Measurements from ENCODE around the gene UBE2D4. TPM values are rescaled to one million over a fixed set of nuclear protein-coding genes. Genes with fewer than 3 reads are reported as not detected.

Gene UBE2D4
- total and polyA plus RNA-seq, 2 donors, result 12.7 to 23.5 TPM

- 90% methylated on average over 5 of the region's 5 CpGs for WGBS
- DNase-seq (ENCODE audit: extremely low spot score), result no peak
- no peaks in the 10 kb centered on the region for H3K36me3 ChIP-seq (ENCODE audit: insufficient read depth)
- no peaks in the 10 kb centered on the region for H3K4me1 ChIP-seq (ENCODE audit: insufficient read depth)
- no peak overlapping the region for H3K4me3 ChIP-seq (ENCODE audit: low read depth, low read length)
- no peak overlapping the region for H3K27ac ChIP-seq (ENCODE audit: low read depth)
These were observed 3.6 kb downstream of the UBE2D4 start for GRCh38 chr7:43929529-43930457.

GRCh38 chr7:43931346-43931745 lies 5.1 kb downstream of the UBE2D4 start:
- Histone ChIP-seq H3K4me1 (ENCODE audit: insufficient read depth) (no peaks in the 10 kb centered on the region), H3K4me3 (ENCODE audit: low read depth, low read length) (no peak overlapping the region), H3K36me3 (ENCODE audit: insufficient read depth) (no peaks in the 10 kb centered on the region), H3K27ac (ENCODE audit: low read depth) (no peak overlapping the region)
- 79% methylated on average over 7 of the region's 7 CpGs for WGBS
- DNase-seq (ENCODE audit: extremely low spot score), result no peak

GRCh38 chr7:43933902-43934560 lies 7.8 kb downstream of the UBE2D4 start:
- 94% methylated on average over 3 of the region's 3 CpGs for WGBS
- Histone ChIP-seq H3K4me1 (ENCODE audit: insufficient read depth) (no peaks in the 10 kb centered on the region), H3K4me3 (ENCODE audit: low read depth, low read length) (no peak overlapping the region), H3K27ac (ENCODE audit: low read depth) (no peak overlapping the region), H3K36me3 (ENCODE audit: insufficient read depth) (no peaks in the 10 kb centered on the region)
- DNase-seq (ENCODE audit: extremely low spot score), result no peak

- Histone ChIP-seq H3K27ac (ENCODE audit: low read depth) (no peak overlapping the region), H3K4me1 (ENCODE audit: insufficient read depth) (no peaks in the 10 kb centered on the region), H3K4me3 (ENCODE audit: low read depth, low read length) (no peak overlapping the region), H3K36me3 (ENCODE audit: insufficient read depth) (no peaks in the 10 kb centered on the region)
- peak; percentile 36 for DNase-seq (ENCODE audit: extremely low spot score)
- 48% methylated on average over 3 of the region's 3 CpGs for WGBS
These were observed 11.2 kb downstream of the UBE2D4 start for GRCh38 chr7:43937444-43937843.

- Histone ChIP-seq H3K36me3 (ENCODE audit: insufficient read depth) (no peaks in the 10 kb centered on the region), H3K27ac (ENCODE audit: low read depth) (no peak overlapping the region), H3K4me3 (ENCODE audit: low read depth, low read length) (no peak overlapping the region), H3K4me1 (ENCODE audit: insufficient read depth) (no peaks in the 10 kb centered on the region)
- 90% methylated on average over 4 of the region's 4 CpGs for WGBS
- DNase-seq (ENCODE audit: extremely low spot score), result no peak
These were observed 12.8 kb downstream of the UBE2D4 start for GRCh38 chr7:43938892-43939482.

- Histone ChIP-seq H3K4me3 (ENCODE audit: low read depth, low read length) (no peak overlapping the region), H3K27ac (ENCODE audit: low read depth) (no peak overlapping the region)
- 72% methylated on average over 3 of the region's 3 CpGs for WGBS
These were observed 16.0 kb downstream of the UBE2D4 start for GRCh38 chr7:43942250-43942649.

GRCh38 chr7:43942997-43943396 lies 16.8 kb downstream of the UBE2D4 start:
- 71% methylated on average over 3 of the region's 3 CpGs for WGBS
- DNase-seq (ENCODE audit: extremely low spot score), result no peak
- no peak overlapping the region for H3K27ac ChIP-seq (ENCODE audit: low read depth)
- no peak overlapping the region for H3K4me3 ChIP-seq (ENCODE audit: low read depth, low read length)
- no peaks in the 10 kb centered on the region for H3K4me1 ChIP-seq (ENCODE audit: insufficient read depth)
- H3K36me3 ChIP-seq (ENCODE audit: insufficient read depth), result no peaks in the 10 kb centered on the region

More at GRCh38 chr7:43942250-43942649, 16.0 kb downstream of the UBE2D4 start:
- no peaks in the 10 kb centered on the region for H3K4me1 ChIP-seq (ENCODE audit: insufficient read depth)
- DNase-seq (ENCODE audit: extremely low spot score), result no peak
- H3K36me3 ChIP-seq (ENCODE audit: insufficient read depth), result no peaks in the 10 kb centered on the region

- H3K4me1 ChIP-seq (ENCODE audit: insufficient read depth), result no peaks in the 10 kb centered on the region
- H3K36me3 ChIP-seq (ENCODE audit: insufficient read depth), result no peaks in the 10 kb centered on the region
- no peak overlapping the region for H3K27ac ChIP-seq (ENCODE audit: low read depth)
- 83% methylated on average over 13 of the region's 13 CpGs for WGBS
- DNase-seq (ENCODE audit: extremely low spot score), result no peak
- H3K4me3 ChIP-seq (ENCODE audit: low read depth, low read length), result no peak overlapping the region
These were observed 17.4 kb downstream of the UBE2D4 start for GRCh38 chr7:43943417-43944187.

GRCh38 chr7:43944286-43944685 lies 18.1 kb downstream of the UBE2D4 start:
- Histone ChIP-seq H3K27ac (ENCODE audit: low read depth) (no peak overlapping the region), H3K4me3 (ENCODE audit: low read depth, low read length) (no peak overlapping the region), H3K4me1 (ENCODE audit: insufficient read depth) (no peaks in the 10 kb centered on the region), H3K36me3 (ENCODE audit: insufficient read depth) (no peaks in the 10 kb centered on the region)
- 93% methylated on average over 4 of the region's 4 CpGs for WGBS
- DNase-seq (ENCODE audit: extremely low spot score), result no peak

GRCh38 chr7:43952028-43952427 lies 25.8 kb downstream of the UBE2D4 start:
- DNase-seq (ENCODE audit: extremely low spot score), result no peak
- Histone ChIP-seq H3K4me1 (ENCODE audit: insufficient read depth) (no peaks in the 10 kb centered on the region), H3K36me3 (ENCODE audit: insufficient read depth) (no peaks in the 10 kb centered on the region), H3K27ac (ENCODE audit: low read depth) (no peak overlapping the region), H3K4me3 (ENCODE audit: low read depth, low read length) (no peak overlapping the region)
- WGBS, result 79% methylated on average over 3 of the region's 3 CpGs

- Histone ChIP-seq H3K4me3 (ENCODE audit: low read depth, low read length) (no peak overlapping the region), H3K36me3 (ENCODE audit: insufficient read depth) (no peaks in the 10 kb centered on the region), H3K27ac (ENCODE audit: low read depth) (no peak overlapping the region), H3K4me1 (ENCODE audit: insufficient read depth) (no peaks in the 10 kb centered on the region)
- no peak for DNase-seq (ENCODE audit: extremely low spot score)
- WGBS, result 95% methylated on average over 5 of the region's 5 CpGs
These were observed 26.8 kb downstream of the UBE2D4 start for GRCh38 chr7:43953071-43953470.

GRCh38 chr7:43954524-43955228 lies 28.4 kb downstream of the UBE2D4 start:
- no peak for DNase-seq (ENCODE audit: extremely low spot score)
- WGBS, result 57% methylated on average over 3 of the region's 3 CpGs

GRCh38 chr7:43956027-43956426 lies 29.8 kb downstream of the UBE2D4 start:
- no peaks in the 10 kb centered on the region for H3K36me3 ChIP-seq (ENCODE audit: insufficient read depth)
- WGBS, result 71% methylated on average over 3 of the region's 3 CpGs
- H3K27ac ChIP-seq (ENCODE audit: low read depth), result no peak overlapping the region

More at GRCh38 chr7:43954524-43955228, 28.4 kb downstream of the UBE2D4 start:
- no peaks in the 10 kb centered on the region for H3K36me3 ChIP-seq (ENCODE audit: insufficient read depth)
- no peaks in the 10 kb centered on the region for H3K4me1 ChIP-seq (ENCODE audit: insufficient read depth)
- no peak overlapping the region for H3K4me3 ChIP-seq (ENCODE audit: low read depth, low read length)
- H3K27ac ChIP-seq (ENCODE audit: low read depth), result no peak overlapping the region

More at GRCh38 chr7:43956027-43956426, 29.8 kb downstream of the UBE2D4 start:
- DNase-seq (ENCODE audit: extremely low spot score), result no peak
- Histone ChIP-seq H3K4me3 (ENCODE audit: low read depth, low read length) (no peak overlapping the region), H3K4me1 (ENCODE audit: insufficient read depth) (no peaks in the 10 kb centered on the region)

All from urinary bladder (tissue), 4 donors.